ENCODE data around the gene PLCD3.

Gene PLCD3

DNA sequence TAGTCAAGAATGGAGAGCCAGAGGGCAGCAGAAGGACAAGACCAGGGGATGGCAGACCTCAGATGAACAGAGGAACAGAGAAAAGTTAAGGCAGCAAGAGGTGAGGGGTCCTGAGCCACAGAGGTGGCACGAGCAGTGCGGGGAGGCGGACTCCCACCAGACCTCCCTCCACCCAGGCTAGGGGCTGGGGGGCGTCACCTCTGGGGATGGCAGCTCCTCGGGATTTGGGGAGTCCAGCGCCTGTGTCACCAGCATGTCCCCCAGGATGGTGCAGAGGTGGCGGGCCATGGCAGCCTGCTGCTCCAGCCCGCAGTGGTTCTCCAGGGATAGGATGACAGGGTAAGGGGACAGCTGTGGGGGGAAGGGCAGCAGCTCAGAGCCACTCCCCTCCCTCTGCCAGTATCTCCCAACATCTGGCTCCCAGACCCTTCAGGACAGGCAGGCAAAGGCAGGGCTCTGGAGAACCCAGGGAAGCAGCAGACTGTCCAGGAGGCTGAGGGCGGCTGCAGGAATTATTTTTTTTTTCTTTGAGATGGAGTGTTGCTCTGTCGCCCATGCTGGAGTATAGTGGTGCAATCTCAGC, 15.8 kb downstream of the PLCD3 start:
- no peak for DNase-seq

DNA sequence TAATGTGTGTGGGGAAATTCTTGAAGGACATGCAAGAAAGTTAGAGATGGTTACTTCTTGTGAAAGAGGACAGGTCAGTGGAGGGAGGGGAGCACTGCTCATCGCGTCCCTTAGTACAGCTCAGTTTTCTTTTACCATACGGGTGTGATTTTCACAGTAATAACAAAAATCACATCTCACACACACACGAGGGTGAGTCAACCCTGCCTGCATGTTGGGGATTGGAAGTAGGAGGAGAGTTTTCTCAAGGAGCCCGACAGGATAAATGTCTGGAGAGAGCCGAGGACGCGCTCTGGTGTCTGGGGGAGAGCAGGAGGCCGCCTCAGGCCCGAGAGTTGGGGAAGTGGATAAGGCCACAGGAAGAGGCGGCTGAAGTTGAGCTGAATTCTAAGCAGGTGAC, 16.4 kb downstream of the PLCD3 start:
- no peak for DNase-seq

DNA sequence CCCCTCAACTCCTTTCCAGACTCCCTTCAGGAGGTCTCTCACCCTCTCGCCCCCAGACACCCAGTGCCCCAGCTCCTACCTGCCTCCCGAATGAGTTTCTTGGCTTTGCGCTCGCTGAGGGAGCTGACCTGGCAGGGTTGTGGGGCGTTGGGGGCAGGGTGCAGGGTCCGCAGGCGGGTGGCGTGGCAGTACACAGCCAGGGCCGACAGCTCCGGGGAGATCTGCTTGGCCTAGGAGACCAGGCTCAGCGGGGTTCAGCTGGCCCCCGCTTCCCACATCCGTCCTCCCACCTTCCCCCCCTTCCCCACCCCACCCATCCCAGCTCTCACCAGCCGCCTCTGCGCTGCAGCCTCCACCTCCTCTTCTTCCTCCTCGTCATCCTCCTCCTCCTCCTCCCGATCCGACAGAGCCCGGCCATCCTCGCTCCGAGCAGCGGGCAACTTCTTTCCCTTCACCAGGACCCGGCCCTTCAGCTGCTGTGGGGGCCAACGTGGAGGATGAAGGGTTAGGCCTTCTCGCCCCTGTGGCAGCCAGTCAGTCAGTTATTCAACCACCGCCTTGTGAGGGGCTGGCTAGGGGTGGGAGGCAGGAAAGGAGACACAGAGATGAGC, 17.2 kb downstream of the PLCD3 start:
- no peak for DNase-seq

DNA sequence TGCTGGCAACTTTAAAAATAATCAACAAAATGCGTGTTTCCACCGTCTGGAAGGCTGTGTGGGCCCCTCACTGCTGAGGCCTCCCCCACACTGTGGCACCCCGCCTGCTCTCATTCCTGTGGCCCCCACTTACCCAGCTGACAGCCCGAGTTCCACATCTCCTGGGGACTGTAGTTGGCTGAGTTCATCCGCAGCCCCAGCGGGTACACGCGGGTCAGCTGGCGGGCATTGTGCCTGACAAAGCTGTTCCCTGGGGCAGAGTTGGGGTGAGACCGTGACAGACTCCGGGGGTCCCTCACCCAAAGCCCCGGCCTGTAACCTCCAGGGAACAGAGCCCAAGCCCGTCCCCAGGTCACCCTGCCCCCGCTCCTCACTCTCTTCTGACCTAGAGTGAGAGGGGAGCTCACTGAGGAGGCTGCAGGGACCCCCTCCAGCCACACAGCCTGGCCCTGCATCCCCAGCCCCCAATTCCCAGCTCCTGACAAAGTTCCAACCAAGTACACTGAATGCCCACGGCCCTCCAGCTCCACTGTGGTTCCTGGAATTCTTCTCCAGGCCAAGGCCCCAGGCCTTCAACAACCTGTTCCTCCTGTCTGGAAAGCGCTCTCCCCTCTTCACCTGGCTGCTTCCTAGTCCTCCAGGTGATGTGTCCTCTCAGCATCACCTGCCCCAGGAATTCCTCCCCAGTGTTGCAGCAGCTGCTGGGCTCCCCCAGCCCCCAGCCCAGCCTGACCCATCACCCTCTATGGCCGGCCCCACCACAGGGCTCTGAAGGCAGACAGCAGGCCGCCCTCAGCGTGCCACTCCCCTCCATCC, 18.0 kb downstream of the PLCD3 start:
- DNase-seq: no peak

DNA sequence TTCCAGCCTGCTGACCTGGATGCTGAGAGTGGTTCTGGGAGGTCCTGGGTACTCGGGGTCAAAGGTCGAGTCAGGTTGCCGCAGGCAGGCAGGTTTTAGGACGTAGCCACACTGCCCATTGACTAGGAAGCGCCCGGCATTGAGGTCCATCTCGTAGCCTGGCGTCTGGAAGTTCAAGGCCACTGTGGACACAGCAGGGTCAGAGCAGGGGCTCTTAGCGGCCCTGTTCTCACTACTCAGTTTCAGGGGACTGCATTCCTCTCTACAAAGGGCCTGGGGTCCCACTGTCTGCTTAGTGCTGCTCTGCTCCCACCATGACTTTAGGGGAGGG, 18.9 kb downstream of the PLCD3 start:
- no peak for DNase-seq

DNA sequence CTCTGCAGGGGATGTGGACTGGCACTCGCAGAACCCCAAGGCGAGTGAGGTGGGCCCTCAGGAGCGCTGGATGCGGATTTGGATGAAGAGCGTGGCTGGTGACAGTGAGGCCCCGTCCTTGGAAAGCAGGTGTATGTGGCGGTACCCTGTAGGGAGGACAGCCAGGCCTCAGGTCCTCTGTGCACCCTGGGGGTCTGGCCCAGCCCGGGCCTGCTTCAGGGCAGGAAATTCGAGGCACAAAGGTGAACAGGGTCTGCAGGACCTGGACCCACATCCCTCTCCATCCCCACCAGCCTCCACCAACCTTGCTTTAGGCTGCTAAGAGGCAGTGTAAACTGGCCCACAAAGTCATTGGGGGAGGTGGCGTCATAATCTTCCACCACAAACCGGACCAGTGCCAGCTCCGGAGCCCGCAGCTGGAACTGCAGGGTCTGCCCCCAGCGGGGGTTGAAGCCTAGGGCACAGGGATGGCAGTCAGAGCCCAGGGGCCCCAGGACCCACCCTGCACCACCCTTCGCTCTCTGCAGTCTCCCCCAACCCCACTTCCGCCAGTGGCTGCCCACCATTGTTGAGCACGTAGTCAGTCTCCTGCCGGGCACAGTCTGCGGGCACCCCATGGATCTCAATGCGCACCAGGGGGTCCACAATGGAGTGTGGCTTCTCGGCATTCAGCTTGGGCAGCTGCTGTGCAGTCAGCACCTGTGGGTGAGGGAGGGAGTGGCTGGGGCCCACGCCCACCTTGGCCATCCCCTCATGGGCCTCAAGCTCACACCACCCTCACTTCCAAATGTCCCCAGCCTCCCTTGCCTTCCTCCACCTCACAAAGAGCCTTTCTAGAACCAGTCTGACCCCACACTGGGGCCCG, 19.5 kb downstream of the PLCD3 start:
- no peak for DNase-seq

- no peak for DNase-seq
Measured at GRCh38 chr17:45111850-45112249, 20.5 kb downstream of the PLCD3 start.

GRCh38 chr17:45110676-45111611, 21.4 kb downstream of the PLCD3 start:
- peak in 10 of 14 donors; percentile 43 to 86 (median 70) for DNase-seq

DNA sequence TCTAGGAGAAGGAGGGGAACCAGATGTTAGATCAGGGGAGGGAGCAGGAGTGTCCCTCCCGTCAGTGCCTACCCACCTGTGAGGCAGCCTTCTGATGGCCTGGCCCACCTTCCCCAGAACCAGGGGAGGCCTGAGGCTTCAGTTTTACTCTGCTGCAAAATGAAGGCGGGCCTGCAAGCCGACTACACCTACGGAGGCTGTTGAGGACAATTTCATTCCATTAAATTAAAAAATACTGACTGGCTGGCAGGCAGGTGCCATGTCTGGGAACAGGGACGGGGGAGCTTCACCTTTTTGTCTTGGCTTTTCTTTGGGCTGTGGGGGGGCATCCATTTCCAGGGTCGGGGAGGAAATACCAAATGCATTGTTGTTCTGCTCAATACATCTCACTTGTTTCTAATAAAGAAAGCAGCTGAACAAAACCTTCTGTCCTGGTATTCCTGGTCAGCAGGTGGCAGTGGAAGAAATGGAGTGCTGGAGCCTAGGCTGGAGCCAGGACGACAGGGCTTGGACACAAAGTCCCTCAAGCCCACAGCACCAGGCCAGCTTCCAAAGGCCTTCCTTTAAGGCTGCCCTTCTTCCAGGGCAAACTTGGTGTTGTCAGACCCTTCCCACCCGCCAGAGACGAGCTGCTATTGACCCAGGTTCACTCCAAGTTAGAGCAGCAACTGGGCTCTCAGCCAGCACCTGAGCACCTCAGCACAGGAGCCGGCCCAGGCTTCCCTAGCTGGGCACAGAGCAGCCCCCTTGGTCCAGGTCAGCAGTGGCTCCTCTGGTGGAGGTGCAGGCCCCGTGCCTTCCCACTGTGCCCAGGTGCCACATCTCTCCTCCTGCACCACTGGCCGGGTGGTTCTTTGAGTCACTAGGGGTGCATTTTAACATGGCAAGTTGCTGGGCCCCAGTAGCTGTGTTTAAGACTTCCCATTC, 23.5 kb downstream of the PLCD3 start:
- no peak for DNase-seq

DNA sequence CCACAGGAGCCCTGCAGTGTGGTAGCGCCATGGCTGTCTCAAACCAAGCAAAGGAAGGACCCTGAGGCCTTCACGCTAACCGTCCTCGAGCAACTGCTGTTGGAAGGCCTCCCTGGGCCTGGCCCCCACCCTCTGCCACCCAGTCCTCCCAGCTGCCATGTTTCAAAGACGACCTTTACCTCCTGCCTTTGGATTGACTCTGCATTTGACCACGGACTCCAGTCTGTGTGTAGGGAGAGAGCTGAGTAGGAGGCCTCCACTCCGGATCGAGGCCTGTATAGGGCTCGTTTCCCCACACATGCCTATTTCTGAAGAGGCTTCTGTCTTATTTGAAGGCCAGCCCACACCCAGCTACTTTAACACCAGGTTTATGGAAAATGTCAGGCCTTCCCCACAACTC, 24.3 kb downstream of the PLCD3 start:
- no peak for DNase-seq

GRCh38 chr17:45107293-45108010, 24.9 kb downstream of the PLCD3 start:
- DNase-seq: no peak

DNA sequence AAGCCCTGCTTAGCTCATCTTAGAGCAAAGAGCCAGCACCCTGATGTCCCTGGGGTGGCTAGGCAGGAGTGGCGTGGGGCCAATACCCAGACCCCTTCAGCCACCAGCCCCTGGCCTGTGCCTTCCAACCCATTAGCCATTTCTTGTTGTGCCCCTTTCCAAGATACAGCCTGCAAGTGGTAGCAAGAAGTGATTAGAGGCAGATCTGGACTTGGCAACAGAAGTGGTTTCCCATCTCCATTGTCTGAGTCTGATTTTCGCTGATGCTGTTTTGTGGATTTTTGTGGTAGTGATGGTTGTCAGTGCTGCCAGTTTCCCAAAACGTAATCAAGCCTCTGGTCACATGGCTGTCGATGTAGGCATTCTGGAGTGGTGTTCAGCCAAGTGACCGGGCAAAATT, 25.7 kb downstream of the PLCD3 start:
- DNase-seq: no peak

GRCh38 chr17:45106096-45106495, 26.2 kb downstream of the PLCD3 start:
- no peak for DNase-seq

DNA sequence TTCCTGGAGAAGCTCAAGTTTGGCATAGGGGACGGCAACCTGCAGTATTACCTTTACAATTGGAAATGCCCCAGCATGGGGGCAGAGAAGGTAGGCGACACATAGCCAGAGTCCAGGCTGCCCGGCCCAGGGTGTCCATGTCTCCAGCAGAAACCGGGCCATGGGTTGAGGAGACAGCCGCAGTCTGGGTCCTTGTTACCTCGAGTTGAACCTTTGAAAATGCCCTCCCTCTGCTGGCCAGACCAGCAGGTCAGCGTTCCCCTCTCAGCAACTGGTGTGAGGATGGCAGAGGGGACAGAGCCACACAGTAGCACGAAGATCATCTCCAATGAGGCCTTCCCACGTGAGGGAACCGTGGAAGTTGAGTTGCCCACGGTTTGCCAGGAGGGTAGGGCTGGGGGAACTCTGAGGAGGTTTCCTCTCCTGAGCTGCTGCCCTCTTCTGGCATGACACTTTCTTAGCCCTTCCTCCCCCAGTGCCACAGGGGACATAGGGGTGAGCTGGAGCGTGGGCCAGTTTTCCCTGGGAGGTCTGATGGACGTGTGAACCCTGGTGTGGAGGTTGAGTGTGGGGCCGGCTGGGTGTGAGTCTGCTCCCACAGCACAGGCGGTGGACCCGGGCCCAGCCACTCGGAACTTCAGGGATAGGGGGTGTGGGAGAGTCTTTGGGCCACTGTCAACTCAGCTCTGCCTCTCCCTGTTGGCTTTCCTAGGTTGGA, 27.2 kb downstream of the PLCD3 start:
- no peak for DNase-seq

DNA sequence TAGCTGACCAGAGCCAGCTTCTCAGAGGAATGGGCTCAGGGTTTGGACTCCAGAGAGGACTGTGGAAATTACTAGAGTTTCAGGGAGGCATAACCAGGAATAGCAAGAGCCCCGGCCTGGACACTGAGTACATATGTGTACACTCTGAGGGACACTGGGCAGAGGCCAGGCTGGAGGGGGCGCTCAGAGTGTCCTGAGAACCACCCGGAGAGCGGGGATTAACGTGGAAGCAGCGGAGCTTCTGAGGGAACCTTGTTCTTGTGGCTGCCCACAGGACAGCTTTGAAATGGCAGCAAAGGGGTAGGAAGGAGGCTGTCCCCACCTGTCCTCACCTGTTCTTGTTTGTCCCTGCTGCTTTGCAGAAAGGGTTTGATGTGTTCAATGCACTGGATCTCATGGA, 27.8 kb downstream of the PLCD3 start:
- DNase-seq: no peak

- peak in 1 of 14 donors; percentile 54 for DNase-seq
Measured at GRCh38 chr17:45104029-45104428, 28.3 kb downstream of the PLCD3 start.

- DNase-seq: peak in 1 of 14 donors; percentile 14
Measured at GRCh38 chr17:45103269-45103795, 29.0 kb downstream of the PLCD3 start.

DNA sequence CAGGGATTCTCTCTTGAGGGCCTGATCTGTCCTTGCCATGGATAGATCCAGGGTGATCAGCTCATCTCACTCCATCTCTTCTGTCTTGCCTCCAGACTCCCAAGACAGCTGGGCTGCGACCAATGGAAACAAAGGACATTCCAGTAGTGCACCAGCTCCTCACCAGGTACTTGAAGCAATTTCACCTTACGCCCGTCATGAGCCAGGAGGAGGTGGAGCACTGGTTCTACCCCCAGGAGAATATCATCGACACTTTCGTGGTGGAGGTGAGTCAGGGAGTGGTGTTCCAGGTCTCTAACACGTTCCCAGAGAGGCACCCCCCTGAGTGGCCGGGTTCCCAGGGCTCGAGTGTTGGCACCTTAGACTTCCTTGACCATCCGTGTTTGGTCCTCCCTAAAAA, 29.5 kb downstream of the PLCD3 start:
- DNase-seq: no peak

Data from C1 segment of cervical spinal cord (tissue), 14 donors.